ENCODE results near the gene RPS19BP1. TPM values are rescaled to one million over a fixed set of nuclear protein-coding genes. Genes with fewer than 3 reads are reported as not detected.

Gene RPS19BP1
- polyA plus RNA-seq, 1 of the 3 experiments (the other 2 are of a cell fraction): 97.2 TPM

GRCh38 chr22:39570665-39571064 is 38.1 kb upstream of the RPS19BP1 start, which contains the start of gene CACNA1I:
Gene CACNA1I (plus strand): TSS chr22:39570753. CDS start chr22:39570753, 0 bp downstream.
- H3K4me3 ChIP-seq (ENCODE audit: low read depth in 2 of 2, low read length in 1 of 2): no peak within 1 kb of the TSS
- H3K79me2 ChIP-seq (ENCODE audit: insufficient read depth): no peaks in the 10 kb centered on the region
- 0 out of 4 replicates have a peak, but pooled peaks cover 0 to 9% of the 10 kb centered on the region in 2 experiments for H3K4me1 ChIP-seq (ENCODE audit: control insufficient read depth in 1 of 2, insufficient read depth in 2 of 2, low read depth in 1 of 2, low read length in 1 of 2)
- H3K9ac ChIP-seq: no peak within 1 kb of the TSS
- no peak within 1 kb of the TSS for H2AFZ ChIP-seq (ENCODE audit: low read depth)
- ChIA-PET POLR2A (no interaction called here), CTCF (no interaction called here)
- no peaks in the 10 kb centered on the region for H4K20me1 ChIP-seq (ENCODE audit: insufficient read depth)
- no peak for DNase-seq
- H3F3A ChIP-seq (replicated peaks; ENCODE audit: insufficient read depth): no peaks in the 10 kb centered on the region
- H3K27me3 ChIP-seq (ENCODE audit: insufficient read depth): no peaks in the 10 kb centered on the region
- H3K4me2 ChIP-seq: no peak within 1 kb of the TSS
- no peaks in the 10 kb centered on the region for H3K36me3 ChIP-seq (replicated peaks in 1 of 2; ENCODE audit: control insufficient read depth in 1 of 2, insufficient read depth in 2 of 2, low read length in 1 of 2)
- no peaks in the 10 kb centered on the region for H3K9me3 ChIP-seq
- no peak within 1 kb of the TSS for H3K27ac ChIP-seq (ENCODE audit: low read depth in 2 of 2, low read length in 1 of 2)
- WGBS (ENCODE audit: low lambda C conversion rate): 100% methylated on average over 2 of the region's 14 CpGs
- no peak for TF ChIP-seq NFIC (IDR thresholded peaks at IDR 0.05; ENCODE audit: borderline replicate concordance)
- no peak for TF ChIP-seq ELF1 (IDR thresholded peaks at IDR 0.05)
- no peak for TF ChIP-seq SIN3A (IDR thresholded peaks at IDR 0.05; ENCODE audit: borderline replicate concordance, low read depth, low read length)
- no peak for TF ChIP-seq FOXM1 (IDR thresholded peaks at IDR 0.05; ENCODE audit: low read depth)
- TF ChIP-seq MAX (IDR thresholded peaks at IDR 0.05; ENCODE audit: low read depth): no peak
- TF ChIP-seq SMC3 (IDR thresholded peaks at IDR 0.05; ENCODE audit: low read depth, low read length): no peak
- H3K9me2 ChIP-seq: no peaks in the 10 kb centered on the region

- Histone ChIP-seq H4K20me1 (ENCODE audit: insufficient read depth) (no peaks in the 10 kb centered on the region), H3K4me3 (ENCODE audit: low read depth in 2 of 2, low read length in 1 of 2) (no peak overlapping the region), H3K9me2 (no peaks in the 10 kb centered on the region), H3K27ac (ENCODE audit: low read depth in 2 of 2, low read length in 1 of 2) (no peak overlapping the region), H3K4me2 (no peak overlapping the region), H3K27me3 (ENCODE audit: insufficient read depth) (no peaks in the 10 kb centered on the region), H3K36me3 (replicated peaks in 1 of 2; ENCODE audit: control insufficient read depth in 1 of 2, insufficient read depth in 2 of 2, low read length in 1 of 2) (no peaks in the 10 kb centered on the region), H3K9me3 (no peaks in the 10 kb centered on the region), H2AFZ (ENCODE audit: low read depth) (no peak overlapping the region), H3K4me1 (ENCODE audit: control insufficient read depth in 1 of 2, insufficient read depth in 2 of 2, low read depth in 1 of 2, low read length in 1 of 2) (0 out of 4 replicates have a peak, but pooled peaks cover 0 to 8% of the 10 kb centered on the region in 2 experiments), H3K79me2 (ENCODE audit: insufficient read depth) (no peaks in the 10 kb centered on the region), H3K9ac (no peak overlapping the region), H3F3A (replicated peaks; ENCODE audit: insufficient read depth) (no peaks in the 10 kb centered on the region)
- CTCF ChIA-PET: no interaction called here
- POLR2A ChIA-PET: no interaction called here
- TF ChIP-seq POLR2AphosphoS5 (IDR thresholded peaks at IDR 0.05; ENCODE audit: low read depth, low read length) (no peak), FOXJ3 (CRISPR knock-in tag; IDR thresholded peaks at IDR 0.05) (no peak), TAF1 (IDR thresholded peaks at IDR 0.05; ENCODE audit: borderline replicate concordance, low read depth, low read length) (no peak), ZBTB33 (IDR thresholded peaks at IDR 0.05; ENCODE audit: borderline replicate concordance, low read depth) (no peak), RFX5 (IDR thresholded peaks at IDR 0.05; ENCODE audit: low read length) (no peak), REST (IDR thresholded peaks at IDR 0.05; ENCODE audit: low read depth, low read length) (no peak), FOXM1 (IDR thresholded peaks at IDR 0.05; ENCODE audit: low read depth) (no peak), CHD2 (IDR thresholded peaks at IDR 0.05; ENCODE audit: low read length, partially characterized antibody) (no peak), JUND (IDR thresholded peaks at IDR 0.05) (no peak), MAX (IDR thresholded peaks at IDR 0.05; ENCODE audit: low read depth) (no peak), MEF2A (IDR thresholded peaks at IDR 0.05; ENCODE audit: borderline replicate concordance, low read depth) (no peak), TCF12 (IDR thresholded peaks at IDR 0.05) (no peak), RCOR1 (IDR thresholded peaks at IDR 0.05; ENCODE audit: low read length) (no peak), GATA2 (CRISPR knock-in tag; IDR thresholded peaks at IDR 0.05) (no peak)
- no peak for DNase-seq
- WGBS (ENCODE audit: low lambda C conversion rate): 72% methylated on average over 2 of the region's 3 CpGs
These were observed 37.7 kb upstream of the RPS19BP1 start for GRCh38 chr22:39570226-39570625.

Data from SK-N-SH (cell line).